DOHH2 (cell line): ENCODE data around the gene TGFBR2.

Experiments used
- EZH2phosphoT487 ChIP-seq: fragments of 200-600 bp; sonication (generic); IDR thresholded peaks from 2 replicates; pipeline ENCODE4 v1.6.1; 2017; ENCODE audit warnings: borderline replicate concordance, mild to moderate bottlenecking, antibody characterized with exemption, low read length, moderate library complexity, mixed read lengths
- TF ChIP-seq, protein P1 (sequence below): fragments of 200-600 bp; sonication (generic); IDR thresholded peaks from one replicate; pipeline ENCODE4 v1.5.1; 2014; ENCODE audit warnings: antibody characterized with exemption, mild to moderate bottlenecking, low read depth, low read length; ENCODE audit not compliant: poor library complexity, severe bottlenecking

DNA sequence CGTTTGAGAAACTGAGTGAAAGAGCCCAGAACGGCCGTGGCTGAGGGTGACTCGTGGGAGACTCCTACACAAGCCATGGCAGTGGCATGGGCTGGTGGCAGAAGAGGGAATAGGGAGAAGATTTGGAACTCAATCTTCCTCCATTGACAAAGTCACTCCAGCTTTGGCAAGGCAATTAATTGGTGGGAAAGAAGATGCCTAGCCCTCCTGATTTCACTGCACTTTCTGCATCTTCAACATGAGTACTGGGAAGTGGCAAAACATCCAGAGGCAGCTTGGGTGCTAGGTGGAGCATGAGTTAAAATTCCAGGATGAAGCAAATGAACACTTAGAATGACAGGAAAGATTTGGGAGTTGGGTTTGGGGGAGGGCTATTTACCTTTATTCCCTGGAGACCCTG lies 1.4 kb upstream of the TGFBR2 start:
- TF ChIP-seq, protein P1, sequence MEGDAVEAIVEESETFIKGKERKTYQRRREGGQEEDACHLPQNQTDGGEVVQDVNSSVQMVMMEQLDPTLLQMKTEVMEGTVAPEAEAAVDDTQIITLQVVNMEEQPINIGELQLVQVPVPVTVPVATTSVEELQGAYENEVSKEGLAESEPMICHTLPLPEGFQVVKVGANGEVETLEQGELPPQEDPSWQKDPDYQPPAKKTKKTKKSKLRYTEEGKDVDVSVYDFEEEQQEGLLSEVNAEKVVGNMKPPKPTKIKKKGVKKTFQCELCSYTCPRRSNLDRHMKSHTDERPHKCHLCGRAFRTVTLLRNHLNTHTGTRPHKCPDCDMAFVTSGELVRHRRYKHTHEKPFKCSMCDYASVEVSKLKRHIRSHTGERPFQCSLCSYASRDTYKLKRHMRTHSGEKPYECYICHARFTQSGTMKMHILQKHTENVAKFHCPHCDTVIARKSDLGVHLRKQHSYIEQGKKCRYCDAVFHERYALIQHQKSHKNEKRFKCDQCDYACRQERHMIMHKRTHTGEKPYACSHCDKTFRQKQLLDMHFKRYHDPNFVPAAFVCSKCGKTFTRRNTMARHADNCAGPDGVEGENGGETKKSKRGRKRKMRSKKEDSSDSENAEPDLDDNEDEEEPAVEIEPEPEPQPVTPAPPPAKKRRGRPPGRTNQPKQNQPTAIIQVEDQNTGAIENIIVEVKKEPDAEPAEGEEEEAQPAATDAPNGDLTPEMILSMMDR, result no peak
- no peak for TF ChIP-seq EZH2phosphoT487
